Measurements from ENCODE around the gene OBI1.

The OBI1 gene

GRCh38 chr13:78604782-78605611 lies 54.0 kb downstream of the OBI1 start:
- DNase-seq (ENCODE audit: low read depth in 1 of 2, low spot score in 1 of 2): no peak

- DNase-seq (ENCODE audit: low read depth in 1 of 2, low spot score in 1 of 2): no peak
Observed at GRCh38 chr13:78603240-78603957, 55.6 kb downstream of the OBI1 start, which contains the start of gene POU4F1. Gene POU4F1, minus strand, starts transcription at chr13:78603552. Its CDS starts 226 bp downstream, at chr13:78603326.

GRCh38 chr13:78602561-78603239 lies 56.3 kb downstream of the OBI1 start:
- DNase-seq (ENCODE audit: low read depth in 1 of 2, low spot score in 1 of 2): no peak

- DNase-seq (ENCODE audit: low read depth in 1 of 2, low spot score in 1 of 2): no peak
Observed at GRCh38 chr13:78601874-78602560, 56.9 kb downstream of the OBI1 start.

GRCh38 chr13:78601124-78601873 lies 57.7 kb downstream of the OBI1 start:
- DNase-seq (ENCODE audit: low read depth in 1 of 2, low spot score in 1 of 2): no peak

- no peak for DNase-seq (ENCODE audit: low read depth in 1 of 2, low spot score in 1 of 2)
Observed at GRCh38 chr13:78600280-78600883, 58.6 kb downstream of the OBI1 start.

- no peak for DNase-seq (ENCODE audit: low read depth in 1 of 2, low spot score in 1 of 2)
Observed at GRCh38 chr13:78599645-78600279, 59.2 kb downstream of the OBI1 start.

GRCh38 chr13:78598966-78599644 lies 59.9 kb downstream of the OBI1 start:
- no peak for DNase-seq (ENCODE audit: low read depth in 1 of 2, low spot score in 1 of 2)

- DNase-seq (ENCODE audit: low read depth in 1 of 2, low spot score in 1 of 2): no peak
Observed at GRCh38 chr13:78598116-78598781, 60.7 kb downstream of the OBI1 start.

GRCh38 chr13:78597602-78597932 lies 61.4 kb downstream of the OBI1 start:
- DNase-seq (ENCODE audit: low read depth in 1 of 2, low spot score in 1 of 2): no peak

- no peak for DNase-seq (ENCODE audit: low read depth in 1 of 2, low spot score in 1 of 2)
Observed at GRCh38 chr13:78596736-78597601, 62.0 kb downstream of the OBI1 start.

GRCh38 chr13:78596399-78596735 lies 62.6 kb downstream of the OBI1 start:
- DNase-seq (ENCODE audit: low read depth in 1 of 2, low spot score in 1 of 2): no peak

- no peak for DNase-seq (ENCODE audit: low read depth in 1 of 2, low spot score in 1 of 2)
Observed at GRCh38 chr13:78595495-78596398, 63.2 kb downstream of the OBI1 start.

- no peak for DNase-seq (ENCODE audit: low read depth in 1 of 2, low spot score in 1 of 2)
Observed at GRCh38 chr13:78594456-78594975, 64.4 kb downstream of the OBI1 start.

GRCh38 chr13:78593652-78594455 lies 65.1 kb downstream of the OBI1 start:
- no peak for DNase-seq (ENCODE audit: low read depth in 1 of 2, low spot score in 1 of 2)

- DNase-seq (ENCODE audit: low read depth in 1 of 2, low spot score in 1 of 2): no peak
Observed at GRCh38 chr13:78593129-78593528, 65.8 kb downstream of the OBI1 start.
